HG02678 (cell line): ENCODE data around the gene DAD1.

Experiments
- ATAC-seq: cut with Tn5 transposase; IDR thresholded peaks from one replicate; pipeline ENCODE4 v1.9.1; 2021; ENCODE audit warnings: mild to moderate bottlenecking, moderate library complexity; ENCODE audit not compliant: unreplicated experiment

The DAD1 gene

GRCh38 chr14:22539831-22540230 is 49.2 kb downstream of the DAD1 start:
- ATAC-seq = no peak

- ATAC-seq = no peak
Measured at GRCh38 chr14:22538671-22539228, 50.3 kb downstream of the DAD1 start.

GRCh38 chr14:22537436-22538310 is 51.4 kb downstream of the DAD1 start:
- no peak for ATAC-seq

GRCh38 chr14:22536853-22537338 is 52.1 kb downstream of the DAD1 start:
- peak; percentile 70 for ATAC-seq

- no peak for ATAC-seq
Measured at GRCh38 chr14:22535916-22536315, 53.1 kb downstream of the DAD1 start.

GRCh38 chr14:22535126-22535525 is 53.9 kb downstream of the DAD1 start:
- no peak for ATAC-seq

- no peak for ATAC-seq
Measured at GRCh38 chr14:22534547-22534946, 54.5 kb downstream of the DAD1 start.

- no peak for ATAC-seq
Measured at GRCh38 chr14:22533739-22534359, 55.2 kb downstream of the DAD1 start.

- no peak for ATAC-seq
Measured at GRCh38 chr14:22533057-22533704, 55.8 kb downstream of the DAD1 start.

- no peak for ATAC-seq
Measured at GRCh38 chr14:22532345-22533056, 56.5 kb downstream of the DAD1 start.

GRCh38 chr14:22531451-22532344 is 57.3 kb downstream of the DAD1 start:
- ATAC-seq = peak; percentile 73

- ATAC-seq = no peak
Measured at GRCh38 chr14:22530127-22530526, 58.9 kb downstream of the DAD1 start.

GRCh38 chr14:22526744-22527143 is 62.3 kb downstream of the DAD1 start:
- ATAC-seq = no peak

GRCh38 chr14:22526218-22526617 is 62.8 kb downstream of the DAD1 start:
- ATAC-seq = no peak

GRCh38 chr14:22524784-22525161 is 64.3 kb downstream of the DAD1 start:
- no peak for ATAC-seq

GRCh38 chr14:22524115-22524783 is 64.8 kb downstream of the DAD1 start:
- ATAC-seq = no peak

- no peak for ATAC-seq
Measured at GRCh38 chr14:22523283-22523682, 65.7 kb downstream of the DAD1 start.

- ATAC-seq = no peak
Measured at GRCh38 chr14:22522466-22522957, 66.5 kb downstream of the DAD1 start.
